Measurements from ENCODE around the gene ARAP2. TPM values are rescaled to one million over a fixed set of nuclear protein-coding genes. Genes with fewer than 3 reads are reported as not detected.

The ARAP2 gene
- total RNA-seq, 1 donor = 3.6 TPM

DNA sequence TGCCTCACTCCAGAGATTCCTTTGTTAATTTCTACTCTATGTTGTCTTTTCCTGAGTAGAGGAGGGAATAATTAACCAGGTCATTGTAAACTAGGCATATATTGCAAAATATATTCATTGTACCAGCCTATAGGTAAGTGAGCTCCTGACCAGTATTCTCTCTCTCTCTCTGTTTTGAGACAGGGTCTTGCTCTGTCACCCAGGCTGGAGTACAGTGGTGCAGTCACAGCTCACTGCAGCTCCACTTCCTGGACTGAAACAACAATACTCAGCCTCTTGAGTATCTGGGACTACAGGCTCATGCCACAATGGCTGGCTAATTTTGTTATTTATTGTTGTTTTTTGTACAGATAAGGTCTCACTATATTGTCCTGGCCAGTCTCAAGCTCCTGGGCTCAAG lies 198.3 kb downstream of the ARAP2 start:
- H3K27me3 ChIP-seq (ENCODE audit: insufficient read depth, low read length) = no peaks in the 10 kb centered on the region
- H3K4me1 ChIP-seq (ENCODE audit: insufficient read depth, low read length) = no peaks in the 10 kb centered on the region
- H3K4me3 ChIP-seq (ENCODE audit: insufficient read depth, low read length) = no peak overlapping the region
- no peaks in the 10 kb centered on the region for H4K20me1 ChIP-seq (ENCODE audit: insufficient read depth, low read length)
- TF ChIP-seq CTCF (IDR thresholded peaks at IDR 0.05; ENCODE audit: extremely low read depth, low read depth, low read length) = no peak
- DNase-seq (ENCODE audit: insufficient read length, low spot score, missing footprints) = no peak
- no peak overlapping the region for H2AFZ ChIP-seq (ENCODE audit: low read length)
- H3K9me3 ChIP-seq (ENCODE audit: low read depth, low read length) = peaks cover 2% of the 10 kb centered on the region
- no peaks in the 10 kb centered on the region for H3K79me2 ChIP-seq (ENCODE audit: insufficient read depth, low read length)
- H3K36me3 ChIP-seq (ENCODE audit: insufficient read depth, low read length) = no peaks in the 10 kb centered on the region
- no peak overlapping the region for H3K27ac ChIP-seq (ENCODE audit: low read depth, low read length)
- H3K4me2 ChIP-seq (ENCODE audit: insufficient read depth, low read length) = no peak overlapping the region

GRCh38 chr4:36043901-36044300 lies 200.4 kb downstream of the ARAP2 start:
- no peak for TF ChIP-seq CTCF (IDR thresholded peaks at IDR 0.05; ENCODE audit: extremely low read depth, low read depth, low read length)
- H3K4me1 ChIP-seq (ENCODE audit: insufficient read depth, low read length) = no peaks in the 10 kb centered on the region
- no peak overlapping the region for H3K27ac ChIP-seq (ENCODE audit: low read depth, low read length)
- H4K20me1 ChIP-seq (ENCODE audit: insufficient read depth, low read length) = no peaks in the 10 kb centered on the region
- H3K27me3 ChIP-seq (ENCODE audit: insufficient read depth, low read length) = no peaks in the 10 kb centered on the region
- H3K36me3 ChIP-seq (ENCODE audit: insufficient read depth, low read length) = no peaks in the 10 kb centered on the region
- DNase-seq (ENCODE audit: insufficient read length, low spot score, missing footprints) = no peak
- H3K79me2 ChIP-seq (ENCODE audit: insufficient read depth, low read length) = no peaks in the 10 kb centered on the region
- H3K4me2 ChIP-seq (ENCODE audit: insufficient read depth, low read length) = no peak overlapping the region
- no peak overlapping the region for H2AFZ ChIP-seq (ENCODE audit: low read length)
- peaks cover 2% of the 10 kb centered on the region for H3K9me3 ChIP-seq (ENCODE audit: low read depth, low read length)
- H3K4me3 ChIP-seq (ENCODE audit: insufficient read depth, low read length) = no peak overlapping the region

DNA sequence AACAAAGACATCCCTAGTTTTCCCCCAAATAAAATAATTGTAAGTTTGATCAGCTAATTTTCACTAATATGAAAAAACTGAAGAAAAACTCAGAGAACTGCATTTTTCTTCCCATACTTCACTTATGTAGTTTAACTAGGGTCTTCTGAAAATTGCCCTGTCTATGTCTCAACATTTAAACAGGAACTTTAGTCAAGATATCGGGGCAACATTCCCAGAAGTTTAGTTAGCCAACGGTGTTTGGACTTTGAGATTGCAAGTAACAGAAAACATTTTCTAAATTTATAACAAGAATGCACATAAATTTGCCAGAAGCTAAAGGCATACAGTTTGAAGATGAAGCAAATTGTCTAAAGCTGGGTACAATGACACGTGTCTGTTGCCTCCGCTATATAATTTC lies 201.1 kb downstream of the ARAP2 start:
- Histone ChIP-seq H4K20me1 (ENCODE audit: insufficient read depth, low read length) (no peaks in the 10 kb centered on the region), H3K27me3 (ENCODE audit: insufficient read depth, low read length) (no peaks in the 10 kb centered on the region), H3K4me1 (ENCODE audit: insufficient read depth, low read length) (no peaks in the 10 kb centered on the region), H3K9me3 (ENCODE audit: low read depth, low read length) (peaks cover 2% of the 10 kb centered on the region), H3K79me2 (ENCODE audit: insufficient read depth, low read length) (no peaks in the 10 kb centered on the region), H3K4me2 (ENCODE audit: insufficient read depth, low read length) (no peak overlapping the region), H2AFZ (ENCODE audit: low read length) (no peak overlapping the region), H3K27ac (ENCODE audit: low read depth, low read length) (no peak overlapping the region), H3K4me3 (ENCODE audit: insufficient read depth, low read length) (no peak overlapping the region), H3K36me3 (ENCODE audit: insufficient read depth, low read length) (no peaks in the 10 kb centered on the region)
- no peak for DNase-seq (ENCODE audit: insufficient read length, low spot score, missing footprints)
- TF ChIP-seq CTCF (IDR thresholded peaks at IDR 0.05; ENCODE audit: extremely low read depth, low read depth, low read length) = no peak

- no peaks in the 10 kb centered on the region for H3K79me2 ChIP-seq (ENCODE audit: insufficient read depth, low read length)
Measured at GRCh38 chr4:36042122-36042970, 202.0 kb downstream of the ARAP2 start.

More at GRCh38 chr4:36042122-36042970, 202.0 kb downstream of the ARAP2 start:
- no peak for DNase-seq (ENCODE audit: insufficient read length, low spot score, missing footprints)
- Histone ChIP-seq H3K4me2 (ENCODE audit: insufficient read depth, low read length) (no peak overlapping the region), H3K27me3 (ENCODE audit: insufficient read depth, low read length) (no peaks in the 10 kb centered on the region), H2AFZ (ENCODE audit: low read length) (no peak overlapping the region), H3K27ac (ENCODE audit: low read depth, low read length) (no peak overlapping the region), H3K9me3 (ENCODE audit: low read depth, low read length) (peaks cover 2% of the 10 kb centered on the region), H3K4me1 (ENCODE audit: insufficient read depth, low read length) (no peaks in the 10 kb centered on the region), H3K36me3 (ENCODE audit: insufficient read depth, low read length) (no peaks in the 10 kb centered on the region), H3K4me3 (ENCODE audit: insufficient read depth, low read length) (no peak overlapping the region), H4K20me1 (ENCODE audit: insufficient read depth, low read length) (no peaks in the 10 kb centered on the region)
- no peak for TF ChIP-seq CTCF (IDR thresholded peaks at IDR 0.05; ENCODE audit: extremely low read depth, low read depth, low read length)
